ENCODE data around the gene PF4V1.

GRCh38 chr4:73883306-73883705 lies 30.2 kb downstream of the PF4V1 start:
- TF ChIP-seq, protein P1, sequence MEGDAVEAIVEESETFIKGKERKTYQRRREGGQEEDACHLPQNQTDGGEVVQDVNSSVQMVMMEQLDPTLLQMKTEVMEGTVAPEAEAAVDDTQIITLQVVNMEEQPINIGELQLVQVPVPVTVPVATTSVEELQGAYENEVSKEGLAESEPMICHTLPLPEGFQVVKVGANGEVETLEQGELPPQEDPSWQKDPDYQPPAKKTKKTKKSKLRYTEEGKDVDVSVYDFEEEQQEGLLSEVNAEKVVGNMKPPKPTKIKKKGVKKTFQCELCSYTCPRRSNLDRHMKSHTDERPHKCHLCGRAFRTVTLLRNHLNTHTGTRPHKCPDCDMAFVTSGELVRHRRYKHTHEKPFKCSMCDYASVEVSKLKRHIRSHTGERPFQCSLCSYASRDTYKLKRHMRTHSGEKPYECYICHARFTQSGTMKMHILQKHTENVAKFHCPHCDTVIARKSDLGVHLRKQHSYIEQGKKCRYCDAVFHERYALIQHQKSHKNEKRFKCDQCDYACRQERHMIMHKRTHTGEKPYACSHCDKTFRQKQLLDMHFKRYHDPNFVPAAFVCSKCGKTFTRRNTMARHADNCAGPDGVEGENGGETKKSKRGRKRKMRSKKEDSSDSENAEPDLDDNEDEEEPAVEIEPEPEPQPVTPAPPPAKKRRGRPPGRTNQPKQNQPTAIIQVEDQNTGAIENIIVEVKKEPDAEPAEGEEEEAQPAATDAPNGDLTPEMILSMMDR (IDR thresholded peaks at IDR 0.05; ENCODE audit: low read length) = no peak
- TF ChIP-seq EZH2 (IDR thresholded peaks at IDR 0.05; ENCODE audit: borderline replicate concordance, low read length) = no peak
